Esophagus squamous epithelium (tissue), 5 donors: Measurements from ENCODE around the gene STK32A. TPM values are rescaled to one million over a fixed set of nuclear protein-coding genes. Genes with fewer than 3 reads are reported as not detected.

Experiments used
- DNase-seq: peaks from one replicate; lab custom pipeline; 2025; lab: John Stamatoyannopoulos, UW
- H3K27ac ChIP-seq, 4 donors: fragments of 200-600 bp; sonication (generic); one replicate each; pipeline ENCODE4 v1.5.1; 2016 to 2019; ENCODE audit warnings: mild to moderate bottlenecking in 1 of 4
- H3K27me3 ChIP-seq, 4 donors: fragments of 200-600 bp; sonication (generic); 1 replicate in 3 of 4; 2 replicates in 1 of 4; pipeline versions ENCODE4 v1.5.1 to v1.6.0; 2017 to 2021; ENCODE audit warnings: antibody characterized with exemption in 1 of 4
- H3K36me3 ChIP-seq, 3 donors: fragments of 200-600 bp; sonication (generic); one replicate each; pipeline ENCODE4 v1.5.1; 2016 to 2019
- H3K4me1 ChIP-seq, 3 donors: fragments of 200-600 bp; sonication (generic); one replicate each; pipeline ENCODE4 v1.5.1; 2017 to 2019
- H3K4me3 ChIP-seq, 4 donors: fragments of 200-600 bp; sonication (generic); 1 replicate in 3 of 4; 2 replicates in 1 of 4; pipeline ENCODE4 v1.5.1; 2016 to 2019; ENCODE audit warnings: mild to moderate bottlenecking in 2 of 4, moderate library complexity in 1 of 4
- H3K9me3 ChIP-seq, 3 donors: fragments of 200-600 bp; sonication (generic); one replicate each; pipeline ENCODE4 v1.5.1; 2016 to 2019
- CTCF ChIP-seq, 6 experiments: fragments of 450-650 bp in 4 of 6; fragments of 200-600 bp in 2 of 6; sonication (generic) in 2 of 6; IDR thresholded peaks; one replicate each; pipeline ENCODE4 v1.5.1; 2016 to 2019; ENCODE audit warnings: antibody characterized with exemption in 6 of 6, mild to moderate bottlenecking in 4 of 6, moderate library complexity in 4 of 6
- POLR2A ChIP-seq, 4 donors: fragments of 450-650 bp; IDR thresholded peaks; one replicate each; pipeline ENCODE4 v1.6.1; 2017; ENCODE audit warnings: antibody characterized with exemption in 4 of 4, mild to moderate bottlenecking in 4 of 4, moderate library complexity in 3 of 4
- WGBS, 2 donors: methylation state at CpG; one replicate each; pipeline ENCODE4 v1.1.5; 2018; 5-methylcytosine and 5-hydroxymethylcytosine counted together
- intact Hi-C: fragments of 100-400 bp; cut with DNase I; formaldehyde crosslinking; loops from one replicate; pipeline ENCODE4 v1.15.0; 2022
- total RNA-seq, 4 donors: library from RNA; depleted of rRNA; stranded (reverse); fragments of >200 nt; gene quantifications; one replicate each; pipeline ENCODE4 v1.1.0, GENCODE V29; 2016
- donor health status: DM: yes; HTN: yes; CAD: no.

Gene STK32A
- total RNA-seq, 4 donors from 2014 or later = 0.26 to 1.7 (median 0.38) TPM; not detected in 1

GRCh38 chr5:147259837-147260236, 25.0 kb downstream of the STK32A start:
- Histone ChIP-seq H3K4me1 (no peaks in the 10 kb centered on the region), H3K9me3 (no peaks in the 10 kb centered on the region), H3K36me3 (no peaks in the 10 kb centered on the region), H3K27ac (no peak overlapping the region), H3K27me3 (peaks cover 0 to 10% (median 0%) of the 10 kb centered on the region in 4 donors), H3K4me3 (no peak overlapping the region)
- DNase-seq = no peak
- intact Hi-C loops = no loop called here
- WGBS, 2 donors = 100% methylated on average over 1 of the region's 1 CpG
- TF ChIP-seq CTCF (IDR thresholded peaks at IDR 0.05) (no peak), POLR2A (IDR thresholded peaks at IDR 0.05) (no peak)

- intact Hi-C loops = no loop called here
- Histone ChIP-seq H3K4me1 (no peaks in the 10 kb centered on the region), H3K9me3 (no peaks in the 10 kb centered on the region), H3K27me3 (peaks cover 0 to 4% (median 0%) of the 10 kb centered on the region in 4 donors), H3K4me3 (no peak overlapping the region), H3K27ac (no peak overlapping the region), H3K36me3 (no peaks in the 10 kb centered on the region)
- TF ChIP-seq POLR2A (IDR thresholded peaks at IDR 0.05) (no peak), CTCF (IDR thresholded peaks at IDR 0.05) (no peak)
- DNase-seq = no peak
Measured at GRCh38 chr5:147267082-147267832, 32.4 kb downstream of the STK32A start.

- Histone ChIP-seq H3K36me3 (no peaks in the 10 kb centered on the region), H3K27me3 (no peaks in the 10 kb centered on the region), H3K9me3 (no peaks in the 10 kb centered on the region), H3K4me3 (no peak overlapping the region), H3K4me1 (no peaks in the 10 kb centered on the region), H3K27ac (no peak overlapping the region)
- intact Hi-C loops = no loop called here
- TF ChIP-seq POLR2A (IDR thresholded peaks at IDR 0.05) (no peak), CTCF (IDR thresholded peaks at IDR 0.05) (no peak)
- 81 to 90% methylated on average over 1 of the region's 1 CpG for WGBS, 2 donors
- DNase-seq = no peak
Measured at GRCh38 chr5:147276497-147276896, 41.7 kb downstream of the STK32A start.

GRCh38 chr5:147286296-147286695, 51.5 kb downstream of the STK32A start:
- no peaks in the 10 kb centered on the region for H3K27me3 ChIP-seq
- intact Hi-C loops = no loop called here
- no peak for DNase-seq
- no peaks in the 10 kb centered on the region for H3K36me3 ChIP-seq
- no peaks in the 10 kb centered on the region for H3K9me3 ChIP-seq
- no peak overlapping the region for H3K27ac ChIP-seq
- WGBS, 2 donors = 46 to 50% methylated on average over 1 of the region's 1 CpG
- TF ChIP-seq POLR2A (IDR thresholded peaks at IDR 0.05) (no peak), CTCF (IDR thresholded peaks at IDR 0.05) (no peak)
- no peaks in the 10 kb centered on the region for H3K4me1 ChIP-seq
- H3K4me3 ChIP-seq = no peak overlapping the region

- Histone ChIP-seq H3K36me3 (no peaks in the 10 kb centered on the region), H3K27me3 (no peaks in the 10 kb centered on the region), H3K4me1 (no peaks in the 10 kb centered on the region), H3K9me3 (no peaks in the 10 kb centered on the region), H3K27ac (no peak overlapping the region), H3K4me3 (no peak overlapping the region)
- no peak for DNase-seq
- intact Hi-C loops = no loop called here
- TF ChIP-seq CTCF (IDR thresholded peaks at IDR 0.05) (no peak), POLR2A (IDR thresholded peaks at IDR 0.05) (no peak)
- WGBS, 2 donors = 71 to 77% methylated on average over 2 of the region's 2 CpGs
Measured at GRCh38 chr5:147287110-147287509, 52.3 kb downstream of the STK32A start.
